Testis (tissue), 2 donors: ENCODE results near the gene RGS6.

Source experiments
- CTCF ChIP-seq, 3 experiments: fragments of 450-650 bp in 2 of 3; fragments of 200-600 bp in 1 of 3; sonication (generic) in 1 of 3; IDR thresholded peaks; one replicate each; pipeline ENCODE4 v1.5.1; 2016 to 2019; ENCODE audit warnings: antibody characterized with exemption in 3 of 3, mild to moderate bottlenecking in 2 of 3, moderate library complexity in 1 of 3
- POLR2A ChIP-seq: fragments of 450-650 bp; IDR thresholded peaks from one replicate; pipeline ENCODE4 v1.6.1; 2017; ENCODE audit warnings: antibody characterized with exemption, mild to moderate bottlenecking, moderate library complexity

- TF ChIP-seq CTCF (IDR thresholded peaks at IDR 0.05) (no peak), POLR2A (no peak)
These were observed 569.2 kb downstream of the RGS6 start for GRCh38 chr14:72501439-72501838.
